ENCODE results near the gene CLTCL1.
"Not testable (repeated sequence)": the region's sequence is repeated elsewhere in the genome, so short reads cannot be mapped to it uniquely, and the experiment has no call there.

The CLTCL1 gene

DNA sequence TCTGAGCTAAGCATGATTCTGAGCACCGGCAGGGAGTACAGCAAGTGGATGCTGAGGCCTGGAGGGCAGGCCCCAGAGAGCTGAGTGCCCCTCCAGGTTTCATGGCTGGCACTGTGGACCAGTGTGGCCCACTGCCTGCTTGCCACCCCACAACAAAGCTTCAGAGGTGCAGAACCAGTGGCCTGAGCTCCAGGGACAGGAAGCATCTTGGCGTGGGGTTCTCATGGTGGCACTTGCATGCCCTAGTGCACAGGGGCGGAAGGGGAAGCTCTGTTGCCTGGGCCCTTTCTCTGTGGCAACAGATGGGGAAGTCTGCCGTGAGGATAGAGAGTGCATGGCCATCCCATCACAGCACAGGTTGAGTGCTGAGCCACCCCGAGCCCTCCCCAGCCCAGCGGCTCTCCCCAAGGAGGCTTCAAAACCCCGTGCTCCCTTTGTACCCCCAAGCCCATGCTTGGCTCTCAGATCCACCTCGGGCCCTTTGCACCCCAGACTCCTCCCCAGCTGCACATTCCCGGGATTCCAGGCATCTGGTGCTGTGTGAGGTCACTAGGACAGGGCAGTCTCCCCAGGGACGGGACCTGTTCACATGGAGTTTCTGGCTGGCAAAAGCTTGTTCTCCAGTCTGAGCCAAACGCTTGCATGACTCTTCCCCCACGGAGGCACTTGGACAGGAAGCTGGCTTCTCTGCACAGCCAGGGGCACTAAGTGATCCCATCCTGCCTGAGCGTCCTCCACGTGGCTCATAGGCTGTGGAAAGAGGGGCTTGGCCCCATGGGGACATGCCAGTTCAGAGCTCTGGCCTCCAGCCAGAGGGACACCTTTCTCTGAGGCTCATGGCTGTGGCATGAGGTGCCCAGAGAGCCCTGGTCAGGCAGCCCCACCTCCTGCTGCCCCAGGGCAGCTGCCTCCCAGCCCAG lies 117.2 kb downstream of the CLTCL1 start:
- no peak for DNase-seq

GRCh38 chr22:19173047-19174035 lies 118.2 kb downstream of the CLTCL1 start:
- no peak for DNase-seq

- no peak for DNase-seq
Observed at GRCh38 chr22:19172213-19173046, 119.1 kb downstream of the CLTCL1 start.

- no peak for DNase-seq
Observed at GRCh38 chr22:19169947-19170318, 121.6 kb downstream of the CLTCL1 start.

DNA sequence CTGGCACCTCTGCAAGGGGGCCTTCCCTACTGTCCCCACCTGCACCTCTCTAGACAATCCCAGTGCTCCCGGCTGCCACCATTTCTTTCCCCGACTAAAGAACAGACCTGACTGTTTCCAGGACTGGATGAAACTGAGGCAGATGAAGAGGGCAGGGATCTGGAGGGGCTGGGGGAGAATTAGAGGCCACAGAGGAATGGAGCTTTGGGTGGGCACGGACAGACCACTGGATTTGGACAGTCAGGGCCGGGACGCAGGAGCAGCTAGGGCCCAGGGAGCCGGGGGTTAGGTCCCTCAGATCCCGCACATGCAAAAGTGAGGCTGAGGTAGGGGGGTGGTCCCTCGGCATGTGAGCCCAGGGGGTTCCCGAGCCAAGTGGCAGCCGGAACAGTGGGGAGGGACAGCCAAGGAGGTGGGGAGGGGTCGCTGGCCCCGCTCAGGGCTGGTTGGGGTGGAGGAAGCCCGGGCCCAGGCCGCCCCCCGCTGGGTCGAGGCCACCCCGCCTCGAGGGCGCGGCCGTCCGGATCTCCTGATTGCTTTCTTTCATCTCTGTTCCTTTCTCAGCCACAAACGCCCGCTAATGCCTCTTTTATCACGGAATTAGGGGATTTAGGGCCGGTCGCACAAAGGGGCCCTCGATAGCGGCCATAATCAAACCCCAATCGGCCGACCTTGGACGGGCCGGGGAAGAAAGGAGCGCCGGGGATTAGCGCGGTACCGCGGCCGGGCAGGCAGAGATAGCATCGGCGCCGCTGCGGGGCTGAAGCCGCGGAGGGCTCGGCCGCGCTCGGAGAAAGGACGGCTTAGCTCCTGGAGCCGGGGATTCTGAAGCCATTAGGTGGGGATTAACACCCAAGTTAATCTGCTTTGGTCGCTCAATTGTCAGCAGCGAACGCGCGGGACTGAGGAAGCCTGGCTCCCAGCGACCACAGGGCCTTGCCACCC lies 122.2 kb downstream of the CLTCL1 start:
- no peak for DNase-seq

- no peak for DNase-seq
Observed at GRCh38 chr22:19168088-19168890, 123.2 kb downstream of the CLTCL1 start.

DNA sequence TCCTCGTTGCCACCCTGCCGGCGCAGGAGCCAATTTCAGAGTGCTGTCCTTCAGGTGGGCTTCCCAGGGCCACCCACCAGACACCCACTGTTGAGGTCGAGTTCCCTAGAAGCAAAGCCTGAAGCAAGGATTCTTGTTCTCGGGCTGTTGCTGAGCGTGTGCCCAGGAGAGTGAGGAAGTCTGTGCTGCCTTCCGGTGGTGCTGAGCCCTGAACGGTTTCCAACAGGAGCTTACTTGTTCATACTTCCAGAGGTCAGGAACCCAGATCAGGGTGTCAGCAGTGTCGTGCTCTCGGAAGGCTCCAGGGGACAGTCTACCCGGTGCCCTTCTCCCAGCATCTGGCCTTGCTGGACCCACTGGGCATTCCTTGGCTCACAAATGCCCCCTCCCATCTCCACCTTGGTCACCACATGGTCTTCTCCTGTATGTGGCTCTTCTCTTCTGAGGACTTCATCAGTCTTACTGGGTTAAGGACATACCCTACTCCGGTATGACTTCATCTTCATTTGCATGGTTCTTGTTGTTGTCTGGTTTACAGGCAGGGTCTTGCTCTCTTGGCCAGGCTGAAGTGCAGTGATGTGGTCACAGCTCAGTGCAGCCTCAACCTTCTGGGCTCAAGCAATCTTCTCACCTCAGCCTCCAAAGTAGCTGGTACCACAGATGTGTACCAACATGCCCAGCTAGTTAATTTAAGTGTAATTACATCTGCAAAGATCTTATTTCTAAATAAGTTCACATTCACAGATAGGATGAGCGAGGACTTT lies 124.2 kb downstream of the CLTCL1 start:
- DNase-seq: no peak

DNA sequence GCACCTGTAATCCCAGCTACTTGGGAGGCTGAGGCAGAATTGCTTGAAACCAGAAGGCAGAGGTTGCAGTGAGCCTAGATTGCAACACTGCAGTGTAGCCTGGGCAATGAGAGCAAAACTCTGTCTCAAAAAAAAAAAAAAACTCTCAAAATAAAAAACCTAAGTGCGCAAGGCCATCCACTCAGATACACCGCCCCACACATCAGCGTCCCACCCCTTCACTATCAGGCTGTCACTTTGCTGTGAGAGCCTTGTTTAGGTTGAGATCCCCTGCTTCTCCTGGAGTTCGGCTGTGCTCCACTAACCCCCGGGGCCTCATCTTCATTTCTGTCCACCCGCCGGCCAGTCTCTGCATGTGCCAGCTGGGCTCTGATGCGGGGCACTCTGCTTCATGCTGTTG lies 125.1 kb downstream of the CLTCL1 start:
- no peak for DNase-seq

DNA sequence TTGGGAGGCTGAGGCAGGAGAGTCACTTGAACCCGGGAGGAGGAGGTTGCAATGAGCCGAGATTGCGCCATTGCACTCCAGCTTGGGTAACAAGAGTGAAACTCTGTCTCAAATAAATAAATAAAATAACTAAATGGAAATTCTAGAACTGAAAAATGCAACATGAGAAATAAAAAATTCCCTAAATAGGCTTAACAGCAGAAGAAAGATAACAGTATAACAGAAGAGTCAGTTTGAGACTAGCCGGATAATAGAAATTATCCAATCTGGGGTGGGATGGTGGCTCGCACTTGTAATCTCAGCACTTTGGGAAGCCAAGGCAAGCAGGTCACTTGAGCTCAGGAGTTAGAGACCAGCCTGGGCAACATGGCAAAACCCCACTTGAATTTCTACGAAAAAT lies 127.1 kb downstream of the CLTCL1 start:
- no peak for DNase-seq

DNA sequence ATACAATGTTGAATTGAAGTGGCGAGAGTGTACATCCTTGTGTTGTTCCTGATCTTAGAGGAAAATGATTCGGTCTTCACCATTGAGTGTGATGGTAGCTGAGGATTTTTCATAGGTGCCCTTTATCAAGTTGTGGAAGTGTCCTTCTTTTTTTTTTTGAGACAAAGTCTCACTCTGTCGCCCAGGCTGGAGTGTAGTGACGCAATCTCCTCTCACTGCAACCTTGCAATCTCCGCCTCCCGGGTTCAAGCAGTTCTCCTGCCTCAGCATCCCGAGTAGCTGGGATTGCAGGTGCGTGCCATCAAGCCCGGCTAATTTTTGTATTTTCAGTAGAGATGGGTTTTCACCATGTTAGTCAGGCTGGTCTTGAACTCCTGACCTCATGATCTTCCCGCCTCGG lies 132.9 kb downstream of the CLTCL1 start:
- DNase-seq: not testable (repeated sequence)

DNA sequence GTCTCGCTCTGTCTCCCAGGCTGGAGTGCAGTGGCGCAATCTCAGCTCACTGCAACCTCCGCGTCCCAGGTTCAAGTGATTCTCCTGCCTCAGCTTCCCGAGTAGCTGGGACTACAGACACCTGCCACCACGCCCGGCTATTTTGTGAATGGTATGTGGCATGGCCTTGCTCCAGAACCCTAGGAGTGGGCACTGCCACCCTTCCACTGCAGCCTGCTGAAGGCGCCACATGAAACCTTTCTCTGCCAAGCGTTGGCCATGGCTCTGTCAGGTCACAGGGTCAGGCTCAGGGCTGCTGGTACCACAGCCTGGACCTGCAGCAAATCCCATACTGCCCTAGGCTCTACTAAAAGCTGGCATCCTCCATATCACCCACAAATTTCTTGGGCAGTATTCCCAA lies 135.4 kb downstream of the CLTCL1 start:
- not testable (repeated sequence) for DNase-seq

DNA sequence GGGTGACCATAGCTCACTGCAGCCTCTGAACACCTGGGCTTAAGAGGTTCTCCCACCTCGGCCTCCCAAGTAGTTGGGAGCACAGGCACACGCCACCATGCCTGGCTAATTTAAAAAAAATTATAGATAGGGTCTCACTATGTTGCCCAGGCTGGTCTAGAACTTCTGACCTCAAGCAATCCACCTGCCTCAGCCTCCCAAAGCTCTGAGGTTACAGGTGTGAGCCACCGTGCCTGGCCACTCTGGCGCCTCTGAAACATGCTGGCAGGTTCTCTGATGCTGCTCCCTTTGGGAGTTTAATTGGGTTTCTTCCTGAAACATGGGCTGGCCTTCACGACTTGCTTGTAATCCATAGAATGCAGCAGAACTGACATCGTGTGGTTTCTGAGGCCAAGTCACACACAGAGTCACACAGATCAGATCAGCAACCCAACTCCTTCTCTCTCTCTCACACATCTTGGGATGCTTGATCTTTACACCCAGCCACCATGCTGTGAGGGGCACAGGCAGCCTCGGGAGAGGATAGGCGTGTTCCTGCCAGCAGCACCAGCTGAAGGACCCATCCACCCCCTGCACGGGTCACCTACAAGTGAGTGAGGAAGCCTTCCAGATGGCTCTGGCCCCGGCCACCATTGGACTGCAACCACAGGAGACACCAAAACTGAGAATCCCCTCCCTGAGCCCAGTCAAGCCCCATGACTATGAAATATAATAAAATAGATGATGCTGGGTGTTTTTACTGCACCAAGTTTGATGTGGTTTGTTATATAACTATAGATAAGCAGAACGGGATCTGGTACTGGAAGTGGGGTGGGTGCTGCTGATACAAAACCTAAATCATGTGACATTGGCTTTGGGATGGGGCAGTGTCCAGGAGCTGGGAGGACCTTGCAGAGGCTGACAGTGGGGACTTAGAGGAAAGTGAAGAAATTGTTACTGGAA lies 138.3 kb downstream of the CLTCL1 start:
- no peak for DNase-seq

GRCh38 chr22:19151329-19152191 lies 140.0 kb downstream of the CLTCL1 start:
- no peak for DNase-seq

- no peak for DNase-seq
Observed at GRCh38 chr22:19150482-19151328, 140.8 kb downstream of the CLTCL1 start.

DNA sequence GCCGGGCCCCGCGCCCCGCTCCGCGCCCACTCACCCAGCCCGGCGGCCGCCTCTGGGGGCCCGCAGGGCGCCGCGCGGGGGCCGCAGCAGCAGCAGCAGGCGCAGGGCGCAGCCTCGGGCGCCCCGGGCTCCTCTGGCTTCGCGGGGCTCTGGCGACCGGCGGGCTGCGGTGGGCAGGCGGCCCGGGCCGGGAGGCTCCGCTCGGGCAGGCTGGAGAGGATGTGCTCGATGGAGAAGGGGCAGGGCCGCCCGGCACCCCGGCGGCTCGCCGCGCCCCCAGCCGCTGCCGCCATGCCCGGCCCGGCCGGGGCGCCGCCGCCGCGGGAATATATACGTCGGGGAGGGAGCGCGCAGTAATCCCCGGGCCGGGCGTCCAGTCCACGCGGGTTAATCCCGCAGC lies 141.5 kb downstream of the CLTCL1 start, which contains the start of gene GSC2:
Gene GSC2, minus strand, starts transcription at position 302 of the 400 bp plus-strand sequence. Its CDS starts 9 bp downstream, at position 293.
- DNase-seq: no peak
